Measurements from ENCODE around the gene PDZRN3. TPM values are rescaled to one million over a fixed set of nuclear protein-coding genes. Genes with fewer than 3 reads are reported as not detected.

The PDZRN3 gene
- total RNA-seq, 1 donor from 2014 or later, result 0.30 TPM

GRCh38 chr3:73622091-73622805 is 2.5 kb downstream of the PDZRN3 start:
- no peak for DNase-seq (ENCODE audit: low read depth)

DNA sequence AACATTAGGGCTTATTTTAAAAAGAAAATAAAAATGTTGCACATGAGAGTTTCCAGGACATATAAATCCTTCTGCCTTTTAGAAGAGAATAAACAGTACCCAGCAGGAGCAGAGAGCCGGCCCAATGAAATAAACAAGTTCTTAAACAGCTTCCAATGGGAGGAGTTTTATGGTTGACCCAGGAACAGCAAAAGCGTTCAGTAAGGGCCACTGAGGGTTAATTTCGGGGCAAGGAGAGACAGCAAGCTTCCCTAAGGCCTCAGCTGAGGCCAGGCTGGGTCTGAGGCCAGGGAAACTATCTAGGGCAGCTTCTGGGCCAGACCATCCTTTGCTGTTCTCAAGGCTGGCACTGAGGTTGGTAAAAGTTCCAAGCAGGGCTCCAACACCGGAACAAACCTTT is 3.4 kb downstream of the PDZRN3 start:
- DNase-seq (ENCODE audit: low read depth), result no peak

GRCh38 chr3:73618461-73618860 is 6.3 kb downstream of the PDZRN3 start:
- DNase-seq (ENCODE audit: low read depth), result no peak

- DNase-seq (ENCODE audit: low read depth), result no peak
Measured at GRCh38 chr3:73616056-73616455, 8.7 kb downstream of the PDZRN3 start.

DNA sequence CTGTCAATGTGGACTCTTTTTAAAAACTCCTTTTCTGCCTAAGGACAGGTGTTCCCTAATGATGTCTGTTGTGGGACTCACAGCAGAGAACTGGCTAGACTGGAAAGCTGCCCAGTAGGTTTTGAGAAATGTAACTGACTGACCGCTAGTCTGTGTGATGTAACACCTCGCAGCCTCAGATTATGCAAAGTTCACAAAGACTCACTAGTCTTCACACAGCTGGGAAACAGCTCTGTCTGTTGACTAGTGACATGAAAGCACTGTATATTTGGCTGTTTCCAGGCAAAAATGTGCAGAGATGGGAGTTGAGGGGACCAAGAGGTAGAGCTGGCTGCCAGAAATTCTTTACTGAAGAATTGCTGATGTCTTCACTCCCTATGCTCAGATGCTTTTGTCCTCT is 10.3 kb downstream of the PDZRN3 start:
- peak; percentile 57 for DNase-seq (ENCODE audit: low read depth)

DNA sequence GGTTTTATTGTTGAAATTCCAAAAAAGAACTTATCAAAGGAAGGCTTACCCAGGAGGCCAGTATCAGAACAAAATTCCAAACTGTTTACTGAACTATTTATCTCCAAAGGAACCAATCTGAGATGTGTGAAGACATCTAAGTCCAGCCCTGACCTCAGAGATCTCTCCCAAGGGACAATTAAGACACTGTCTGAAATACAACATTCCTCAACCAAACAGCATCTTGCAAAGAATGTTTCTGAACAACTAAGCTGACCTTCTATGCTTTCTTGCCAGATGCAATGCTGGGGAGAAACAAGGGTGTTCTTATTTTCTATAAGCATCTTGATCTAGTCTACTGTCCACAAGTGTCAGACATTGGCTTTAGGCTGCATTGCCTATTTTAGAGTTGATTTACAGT is 13.6 kb downstream of the PDZRN3 start:
- DNase-seq (ENCODE audit: low read depth), result no peak

DNA sequence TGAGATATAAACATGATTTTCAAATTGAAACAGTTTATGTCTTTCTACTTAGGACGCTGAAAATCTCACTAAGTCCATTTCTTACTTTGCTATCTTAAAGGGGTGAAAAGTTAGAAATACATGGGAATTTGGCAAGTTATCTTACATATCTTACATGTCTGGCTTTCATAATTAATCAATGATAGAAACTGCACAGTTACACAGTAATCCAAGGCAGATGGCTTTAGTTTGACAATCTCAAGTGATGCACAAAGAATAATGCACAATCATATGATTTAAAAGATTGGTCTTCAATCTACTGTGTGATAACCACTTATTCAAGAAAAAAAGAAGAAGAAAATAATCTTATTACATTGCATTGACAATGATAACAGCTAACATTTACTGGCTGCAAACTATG is 14.2 kb downstream of the PDZRN3 start:
- DNase-seq (ENCODE audit: low read depth), result no peak

GRCh38 chr3:73609655-73610054 is 15.1 kb downstream of the PDZRN3 start:
- DNase-seq (ENCODE audit: low read depth), result peak; percentile 20

- no peak for DNase-seq (ENCODE audit: low read depth)
Measured at GRCh38 chr3:73609315-73609641, 15.5 kb downstream of the PDZRN3 start.

DNA sequence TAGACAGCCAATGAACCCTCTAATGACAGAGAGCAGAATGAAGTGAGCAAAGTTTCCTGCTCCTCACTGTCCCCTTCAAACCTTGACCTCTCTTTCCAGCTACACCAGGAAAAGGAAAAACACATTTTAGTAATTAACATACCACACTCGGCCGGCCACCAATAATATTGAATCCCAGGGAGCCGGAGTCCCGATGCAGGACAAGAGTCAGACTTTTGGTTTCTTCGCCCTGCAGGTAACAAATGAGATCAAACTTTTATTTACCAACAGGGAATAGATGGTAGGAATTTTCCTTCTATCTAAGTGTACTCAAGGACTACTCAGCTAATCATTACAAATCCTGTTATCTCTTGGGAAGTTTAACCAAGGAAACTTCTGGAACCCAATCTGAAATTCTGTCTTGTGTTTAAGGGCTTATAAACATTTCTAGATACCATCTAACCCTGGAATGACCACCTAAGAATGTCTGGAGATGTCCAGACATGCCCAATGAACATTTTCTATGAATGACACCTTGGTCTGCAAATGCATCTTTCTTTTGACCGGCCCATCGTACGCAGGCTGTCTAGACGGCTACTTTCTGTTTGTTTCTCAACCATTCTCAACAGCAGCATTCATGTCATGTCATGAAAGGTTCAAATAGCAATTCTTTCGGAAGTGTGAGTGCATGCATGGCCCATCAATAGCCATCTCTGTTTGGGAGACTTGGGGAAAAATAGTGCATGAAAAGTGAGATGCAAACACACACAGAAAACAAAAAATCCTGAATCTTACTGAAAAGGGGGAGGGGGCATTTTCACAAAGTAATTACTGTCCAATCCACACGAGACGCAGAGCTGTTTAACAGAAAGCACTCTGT is 16.1 kb downstream of the PDZRN3 start:
- DNase-seq (ENCODE audit: low read depth), result no peak

DNA sequence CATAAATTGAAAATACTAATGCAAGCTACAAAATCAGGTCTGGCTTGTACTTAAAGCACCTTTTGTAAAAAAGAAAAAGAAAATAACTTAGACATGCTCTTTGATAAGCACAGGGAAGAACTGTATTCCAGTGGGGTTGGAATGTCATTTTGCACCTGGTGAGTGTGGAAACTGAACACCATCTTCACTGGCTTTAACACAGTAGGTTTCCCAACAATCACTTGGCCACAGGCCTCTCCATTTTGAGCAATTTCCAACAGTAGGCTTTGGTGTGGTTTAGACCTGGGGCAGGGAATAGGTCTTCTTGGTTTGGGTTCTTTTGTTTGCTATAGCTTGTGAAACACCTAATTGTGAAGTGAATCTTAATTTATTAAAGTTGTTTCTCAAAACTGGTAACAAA is 18.9 kb downstream of the PDZRN3 start:
- no peak for DNase-seq (ENCODE audit: low read depth)

GRCh38 chr3:73605412-73605811 is 19.3 kb downstream of the PDZRN3 start:
- no peak for DNase-seq (ENCODE audit: low read depth)

DNA sequence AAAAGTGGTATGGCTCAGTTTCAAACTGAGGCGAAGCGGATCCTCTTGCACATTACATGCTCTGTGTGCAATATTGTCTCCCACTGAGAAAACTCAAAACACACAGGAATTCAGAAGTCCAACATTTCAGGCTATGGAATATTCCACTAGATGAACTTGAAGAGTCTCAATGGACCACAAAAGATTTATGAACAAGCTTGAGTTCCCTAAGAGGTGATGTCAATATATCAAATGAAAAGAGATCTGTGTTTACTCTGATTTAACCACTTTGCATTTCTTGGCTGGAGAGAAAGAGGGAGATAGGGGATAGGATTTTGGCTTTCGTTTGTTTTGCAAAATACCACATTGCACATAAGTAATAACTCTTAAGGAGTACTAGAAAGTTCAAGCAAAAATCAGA is 20.3 kb downstream of the PDZRN3 start:
- no peak for DNase-seq (ENCODE audit: low read depth)

GRCh38 chr3:73603762-73604171 is 21.0 kb downstream of the PDZRN3 start:
- DNase-seq (ENCODE audit: low read depth), result no peak

GRCh38 chr3:73602170-73602569 is 22.6 kb downstream of the PDZRN3 start:
- no peak for DNase-seq (ENCODE audit: low read depth)

- DNase-seq (ENCODE audit: low read depth), result no peak
Measured at GRCh38 chr3:73601481-73601880, 23.3 kb downstream of the PDZRN3 start.

DNA sequence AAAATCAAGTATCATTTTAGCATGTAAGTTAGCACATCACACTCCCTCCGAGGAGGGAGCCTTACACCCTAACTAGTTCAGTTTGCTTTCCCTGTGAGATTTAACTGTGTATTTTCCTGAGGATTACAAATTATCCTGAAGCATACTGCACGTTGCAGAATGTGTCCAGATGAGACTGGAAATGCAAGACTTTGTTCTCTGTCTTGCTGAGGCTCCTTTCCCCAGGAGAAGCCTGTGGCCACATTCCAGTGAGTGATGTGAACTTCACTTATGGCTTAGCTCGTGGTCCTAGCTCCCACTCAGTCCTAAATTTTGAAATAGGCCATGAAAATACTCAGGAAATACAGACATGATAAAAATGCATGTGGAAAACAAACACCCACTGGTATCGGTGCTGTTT is 23.7 kb downstream of the PDZRN3 start:
- DNase-seq (ENCODE audit: low read depth), result no peak

GRCh38 chr3:73600293-73600938 is 24.3 kb downstream of the PDZRN3 start:
- DNase-seq (ENCODE audit: low read depth), result no peak

DNA sequence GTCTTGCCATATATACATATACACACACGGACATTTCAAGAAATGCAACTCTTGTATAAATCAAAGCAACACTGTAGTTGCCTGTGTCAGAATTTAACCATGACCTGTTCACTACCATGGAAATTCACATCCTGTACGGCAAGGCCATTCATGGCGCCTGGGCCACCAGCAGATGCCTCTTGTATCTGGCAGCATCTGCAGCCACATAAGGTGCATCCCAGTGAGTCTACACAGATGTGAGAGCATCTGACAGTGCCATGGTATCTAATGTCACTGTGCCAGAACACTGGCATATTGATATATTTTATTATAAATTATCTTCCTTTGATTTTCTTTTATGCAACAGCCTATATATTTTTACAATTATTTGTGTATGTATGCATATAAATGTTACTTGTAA is 25.1 kb downstream of the PDZRN3 start:
- no peak for DNase-seq (ENCODE audit: low read depth)

DNA sequence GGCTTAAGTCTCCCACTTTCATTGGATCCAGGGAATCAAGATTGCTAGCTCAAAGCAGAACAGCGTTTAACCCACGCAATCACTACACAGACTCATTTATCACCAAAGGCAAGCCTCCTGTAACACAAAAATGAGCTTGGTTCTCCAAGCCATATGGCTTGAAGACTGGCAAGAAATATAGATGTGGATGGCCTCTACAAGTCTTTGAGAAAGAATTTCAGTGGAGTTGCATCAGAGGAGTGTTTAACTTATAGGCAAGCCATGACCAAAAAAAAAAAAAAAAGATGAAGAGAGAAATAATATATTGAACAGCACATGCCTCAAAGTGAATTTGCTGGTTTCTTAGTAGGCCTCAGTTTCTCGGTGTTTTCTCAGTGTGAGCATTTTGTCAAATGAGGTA is 27.3 kb downstream of the PDZRN3 start:
- no peak for DNase-seq (ENCODE audit: low read depth)

DNA sequence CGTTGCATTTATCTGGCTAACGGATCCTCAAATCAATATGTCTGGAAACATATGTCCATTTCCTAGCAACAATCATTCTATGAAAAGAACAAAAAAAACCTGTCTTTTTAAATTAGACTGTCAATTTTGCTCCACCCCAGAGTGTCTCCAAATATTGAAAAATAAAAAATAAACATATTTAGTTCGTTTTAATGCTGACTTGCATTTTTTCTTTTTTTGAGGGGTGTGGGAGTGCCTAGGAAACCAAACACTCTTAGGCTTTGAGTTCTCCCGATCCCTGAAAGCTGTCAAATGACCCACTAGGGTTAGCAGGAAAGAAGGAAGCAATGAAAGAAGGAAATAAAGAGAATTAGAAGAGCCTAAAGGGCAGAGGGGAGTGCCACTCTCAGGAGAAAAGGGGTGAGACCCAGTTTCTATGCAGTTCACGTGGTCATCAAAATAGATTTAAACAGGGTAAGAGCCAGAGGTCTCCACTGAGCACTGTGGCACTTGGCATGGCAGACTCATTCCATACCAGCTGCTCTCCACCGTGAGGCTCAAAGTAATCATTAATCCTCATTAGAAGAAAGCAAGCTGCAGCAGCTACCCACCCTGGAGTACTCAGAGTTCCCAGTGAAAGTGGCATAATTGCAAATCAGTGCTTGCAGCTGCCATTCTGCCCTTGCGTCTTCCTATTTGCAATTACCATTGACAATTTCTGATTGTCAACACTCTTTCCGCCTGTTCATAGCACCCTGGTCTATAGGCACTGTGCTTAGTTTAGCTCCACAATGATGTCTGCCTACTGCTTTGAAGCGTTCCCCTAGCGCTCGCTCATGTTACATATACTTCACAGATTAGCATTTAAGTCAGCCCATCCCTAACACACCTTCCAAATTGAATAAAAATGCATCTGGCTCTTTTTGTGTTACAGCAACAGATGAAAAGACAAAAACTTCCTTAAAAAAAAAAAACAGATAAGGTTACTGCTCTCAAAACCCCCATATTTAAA is 32.3 kb downstream of the PDZRN3 start:
- peak; percentile 75 for DNase-seq (ENCODE audit: low read depth)
